Stimulated activated CD8-positive, alpha-beta memory T cell treated with anti-CD3 and anti-CD28 coated beads, Interleukin-7, amount 100 ng/mL, for 4 hours (primary cell): ENCODE measurements around the gene SLC16A4.

ENCODE experiments used
- DNase-seq, 2 donors: peaks; one replicate each; pipeline ENCODE4 v3.0.0-alpha.2; 2020; ENCODE audit warnings: low read depth in 2 of 2

The SLC16A4 gene

GRCh38 chr1:110356379-110356778, 34.4 kb downstream of the SLC16A4 start:
- no peak for DNase-seq

GRCh38 chr1:110355321-110355720, 35.5 kb downstream of the SLC16A4 start:
- no peak for DNase-seq

- DNase-seq = no peak
These were observed 40.5 kb downstream of the SLC16A4 start for GRCh38 chr1:110350360-110350759.

GRCh38 chr1:110348771-110349170, 42.1 kb downstream of the SLC16A4 start:
- DNase-seq = no peak

- no peak for DNase-seq
These were observed 42.8 kb downstream of the SLC16A4 start for GRCh38 chr1:110348050-110348449.

GRCh38 chr1:110347182-110347893, 43.5 kb downstream of the SLC16A4 start:
- no peak for DNase-seq

GRCh38 chr1:110346690-110347089, 44.1 kb downstream of the SLC16A4 start:
- no peak for DNase-seq

- no peak for DNase-seq
These were observed 45.3 kb downstream of the SLC16A4 start for GRCh38 chr1:110345480-110345879.

GRCh38 chr1:110344152-110344551, 46.7 kb downstream of the SLC16A4 start:
- DNase-seq = no peak

- no peak for DNase-seq
These were observed 47.6 kb downstream of the SLC16A4 start for GRCh38 chr1:110343249-110343648.

GRCh38 chr1:110341872-110342331, 48.9 kb downstream of the SLC16A4 start:
- DNase-seq = no peak

- DNase-seq = no peak
These were observed 49.5 kb downstream of the SLC16A4 start for GRCh38 chr1:110341146-110341871.

GRCh38 chr1:110340207-110340468, 50.7 kb downstream of the SLC16A4 start:
- DNase-seq = no peak

GRCh38 chr1:110339407-110340206, 51.2 kb downstream of the SLC16A4 start:
- peak; percentile 33 to 47 for DNase-seq

GRCh38 chr1:110338886-110339406, 51.9 kb downstream of the SLC16A4 start, which contains the start of gene RBM15:
RBM15 (plus strand) TSS chr1:110339377; CDS start chr1:110339406, 29 bp downstream.
- peak; percentile 94 to 99 for DNase-seq

GRCh38 chr1:110338309-110338885, 52.4 kb downstream of the SLC16A4 start:
- peak; percentile 79 to 89 for DNase-seq

- DNase-seq = peak in 1 of 2 donors; percentile 22
These were observed 53.0 kb downstream of the SLC16A4 start for GRCh38 chr1:110337704-110338308.

GRCh38 chr1:110336300-110337039, 54.4 kb downstream of the SLC16A4 start:
- DNase-seq = no peak

- DNase-seq = no peak
These were observed 55.6 kb downstream of the SLC16A4 start for GRCh38 chr1:110335265-110335664.

GRCh38 chr1:110328700-110329099, 62.1 kb downstream of the SLC16A4 start:
- DNase-seq = no peak

GRCh38 chr1:110328274-110328673, 62.6 kb downstream of the SLC16A4 start:
- DNase-seq = no peak
